Natural killer cell (primary cell): ENCODE data around the gene PHACTR3. TPM values are rescaled to one million over a fixed set of nuclear protein-coding genes. Genes with fewer than 3 reads are reported as not detected.

ENCODE experiments used
- ATAC-seq, 3 donors: fragments of 150-1000 bp in 2 of 3; fragments of 200-7000 bp in 1 of 3; cut with Tn5 transposase; 1 replicate in 1 of 3; 2 replicates in 2 of 3; pipeline ENCODE4 v1.10.0; 2021; ENCODE audit warnings: mild to moderate bottlenecking in 2 of 3, moderate library complexity in 2 of 3
- DNase-seq, 2 donors: peaks; one replicate each; pipeline versions ENCODE4 v3.0.0 to v3.0.0-alpha.2; 2013 to 2021; ENCODE audit warnings: mixed read lengths in 1 of 2
- H3K27ac ChIP-seq: one replicate; pipeline ENCODE4 v1.5.1; 2013; ENCODE audit warnings: mild to moderate bottlenecking, low read length
- H3K27me3 ChIP-seq: one replicate; pipeline ENCODE4 v1.6.1; 2013; ENCODE audit warnings: low read length; ENCODE audit not compliant: control insufficient read depth, insufficient read depth
- H3K36me3 ChIP-seq: one replicate; pipeline ENCODE4 v1.6.1; 2013; ENCODE audit warnings: low read length; ENCODE audit not compliant: control insufficient read depth, insufficient read depth
- H3K4me1 ChIP-seq: one replicate; pipeline ENCODE4 v1.6.1; 2013; ENCODE audit warnings: low read length; ENCODE audit not compliant: control insufficient read depth, insufficient read depth
- H3K4me3 ChIP-seq: one replicate; pipeline ENCODE4 v1.5.1; 2013; ENCODE audit warnings: low read length
- H3K9me3 ChIP-seq: one replicate; pipeline ENCODE4 v1.6.1; 2013; ENCODE audit warnings: low read length; ENCODE audit not compliant: control insufficient read depth, insufficient read depth
- H3K27ac Mint-ChIP-seq, 2 donors: one replicate each; pipeline ENCODE4 v1.8.0; 2022; ENCODE audit warnings: mild to moderate bottlenecking in 2 of 2, mixed read lengths in 2 of 2, moderate library complexity in 1 of 2
- H3K27me3 Mint-ChIP-seq, 2 donors: one replicate each; pipeline ENCODE4 v1.8.0; 2022; ENCODE audit warnings: low read depth in 2 of 2, mixed read lengths in 2 of 2
- H3K36me3 Mint-ChIP-seq: one replicate; pipeline ENCODE4 v1.8.0; 2022; ENCODE audit warnings: mixed read lengths
- H3K4me1 Mint-ChIP-seq, 2 donors: one replicate each; pipeline ENCODE4 v1.8.0; 2022; ENCODE audit warnings: mixed read lengths in 2 of 2
- H3K4me3 Mint-ChIP-seq: one replicate; pipeline ENCODE4 v1.8.0; 2022; ENCODE audit warnings: mild to moderate bottlenecking, moderate library complexity, mixed read lengths
- H3K9me3 Mint-ChIP-seq, 2 donors: one replicate each; pipeline ENCODE4 v1.8.0; 2022; ENCODE audit warnings: mixed read lengths in 2 of 2
- WGBS: methylation state at CpG from one replicate; pipeline ENCODE4 v1.1.7; 2013; ENCODE audit warnings: missing lambda C conversion rate; ENCODE audit not compliant: insufficient coverage; 5-methylcytosine and 5-hydroxymethylcytosine counted together
- intact Hi-C: fragments of 100-400 bp; cut with micrococcal nuclease; formaldehyde crosslinking; loops from one replicate; pipeline ENCODE4 v1.14.2; 2022
- total RNA-seq, 4 donors: library from RNA; stranded (reverse); fragments of 120-200 nt in 1 of 4; gene quantifications; one replicate each; pipeline versions ENCODE4 v1.2.3 to v1.2.4, GENCODE V29; 2013 to 2022
- TF ChIP-seq, protein P1 (sequence below): fragments of 200-600 bp; IDR thresholded peaks from one replicate; pipeline ENCODE4 v1.8.0; 2022; ENCODE audit warnings: antibody characterized with exemption

The PHACTR3 gene
- total RNA-seq, 3 donors from 2014 or later (not counting 1 experiment from before 2014, with no cell fraction given) = not detected

GRCh38 chr20:59777814-59778575 lies 173.7 kb downstream of the PHACTR3 start:
- no peaks in the 10 kb centered on the region for H3K27me3 Mint-ChIP-seq
- no peaks in the 10 kb centered on the region for H3K27me3 ChIP-seq
- 78% methylated on average over 18 of the region's 19 CpGs for WGBS
- ATAC-seq (no peak), DNase-seq (peak in 1 of 2 donors; percentile 3)
- no peak overlapping the region for H3K4me3 Mint-ChIP-seq
- H3K27ac ChIP-seq = no peak overlapping the region
- H3K36me3 Mint-ChIP-seq = no peaks in the 10 kb centered on the region
- no peak overlapping the region for H3K27ac Mint-ChIP-seq
- no peaks in the 10 kb centered on the region for H3K4me1 Mint-ChIP-seq
- no peak overlapping the region for H3K4me3 ChIP-seq
- no peaks in the 10 kb centered on the region for H3K4me1 ChIP-seq
- TF ChIP-seq, protein P1, sequence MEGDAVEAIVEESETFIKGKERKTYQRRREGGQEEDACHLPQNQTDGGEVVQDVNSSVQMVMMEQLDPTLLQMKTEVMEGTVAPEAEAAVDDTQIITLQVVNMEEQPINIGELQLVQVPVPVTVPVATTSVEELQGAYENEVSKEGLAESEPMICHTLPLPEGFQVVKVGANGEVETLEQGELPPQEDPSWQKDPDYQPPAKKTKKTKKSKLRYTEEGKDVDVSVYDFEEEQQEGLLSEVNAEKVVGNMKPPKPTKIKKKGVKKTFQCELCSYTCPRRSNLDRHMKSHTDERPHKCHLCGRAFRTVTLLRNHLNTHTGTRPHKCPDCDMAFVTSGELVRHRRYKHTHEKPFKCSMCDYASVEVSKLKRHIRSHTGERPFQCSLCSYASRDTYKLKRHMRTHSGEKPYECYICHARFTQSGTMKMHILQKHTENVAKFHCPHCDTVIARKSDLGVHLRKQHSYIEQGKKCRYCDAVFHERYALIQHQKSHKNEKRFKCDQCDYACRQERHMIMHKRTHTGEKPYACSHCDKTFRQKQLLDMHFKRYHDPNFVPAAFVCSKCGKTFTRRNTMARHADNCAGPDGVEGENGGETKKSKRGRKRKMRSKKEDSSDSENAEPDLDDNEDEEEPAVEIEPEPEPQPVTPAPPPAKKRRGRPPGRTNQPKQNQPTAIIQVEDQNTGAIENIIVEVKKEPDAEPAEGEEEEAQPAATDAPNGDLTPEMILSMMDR = no peak
- H3K36me3 ChIP-seq = no peaks in the 10 kb centered on the region
- no peaks in the 10 kb centered on the region for H3K9me3 Mint-ChIP-seq
- intact Hi-C loops = no loop called here
- no peaks in the 10 kb centered on the region for H3K9me3 ChIP-seq

DNA sequence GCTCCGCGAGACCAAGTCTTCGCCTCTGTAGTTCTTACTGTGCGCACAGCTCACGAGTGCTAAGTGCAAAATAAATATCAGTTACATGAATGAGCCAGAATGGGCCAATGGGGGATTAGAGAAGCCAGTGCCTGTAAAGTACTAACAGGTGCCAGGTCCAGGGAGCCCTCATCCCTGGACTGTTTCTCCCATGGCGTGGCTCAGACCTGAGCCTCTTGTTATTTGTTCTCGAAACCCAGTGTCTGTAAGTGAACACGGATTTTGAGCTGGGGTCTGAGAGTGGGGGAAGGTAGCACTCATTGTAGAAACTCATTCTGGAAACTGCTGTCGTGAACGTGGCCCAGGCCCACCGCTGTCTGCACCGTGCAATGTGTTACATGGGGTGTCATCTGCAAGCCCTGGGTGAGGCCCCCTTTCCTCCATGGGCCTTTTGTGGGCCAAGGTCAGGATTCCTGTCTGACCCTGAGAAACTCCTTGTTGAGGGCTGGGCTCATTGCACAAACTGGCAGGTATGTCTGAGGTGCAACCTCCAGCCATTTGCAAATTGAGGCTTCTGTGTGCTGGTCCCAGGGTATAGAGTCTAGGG lies 174.4 kb downstream of the PHACTR3 start:
- H3K36me3 ChIP-seq = no peaks in the 10 kb centered on the region
- H3K4me3 ChIP-seq = no peak overlapping the region
- DNase-seq = peak in 1 of 2 donors; percentile 8
- H3K27me3 ChIP-seq = no peaks in the 10 kb centered on the region
- TF ChIP-seq, protein P1 = no peak
- H3K4me1 ChIP-seq = no peaks in the 10 kb centered on the region
- Mint-ChIP-seq H3K27ac (no peak overlapping the region), H3K27me3 (no peaks in the 10 kb centered on the region), H3K36me3 (no peaks in the 10 kb centered on the region), H3K9me3 (no peaks in the 10 kb centered on the region), H3K4me1 (no peaks in the 10 kb centered on the region), H3K4me3 (no peak overlapping the region)
- no peaks in the 10 kb centered on the region for H3K9me3 ChIP-seq
- ATAC-seq = no peak
- H3K27ac ChIP-seq = no peak overlapping the region
- WGBS = 85% methylated on average over 12 of the region's 12 CpGs
- intact Hi-C loops = no loop called here

DNA sequence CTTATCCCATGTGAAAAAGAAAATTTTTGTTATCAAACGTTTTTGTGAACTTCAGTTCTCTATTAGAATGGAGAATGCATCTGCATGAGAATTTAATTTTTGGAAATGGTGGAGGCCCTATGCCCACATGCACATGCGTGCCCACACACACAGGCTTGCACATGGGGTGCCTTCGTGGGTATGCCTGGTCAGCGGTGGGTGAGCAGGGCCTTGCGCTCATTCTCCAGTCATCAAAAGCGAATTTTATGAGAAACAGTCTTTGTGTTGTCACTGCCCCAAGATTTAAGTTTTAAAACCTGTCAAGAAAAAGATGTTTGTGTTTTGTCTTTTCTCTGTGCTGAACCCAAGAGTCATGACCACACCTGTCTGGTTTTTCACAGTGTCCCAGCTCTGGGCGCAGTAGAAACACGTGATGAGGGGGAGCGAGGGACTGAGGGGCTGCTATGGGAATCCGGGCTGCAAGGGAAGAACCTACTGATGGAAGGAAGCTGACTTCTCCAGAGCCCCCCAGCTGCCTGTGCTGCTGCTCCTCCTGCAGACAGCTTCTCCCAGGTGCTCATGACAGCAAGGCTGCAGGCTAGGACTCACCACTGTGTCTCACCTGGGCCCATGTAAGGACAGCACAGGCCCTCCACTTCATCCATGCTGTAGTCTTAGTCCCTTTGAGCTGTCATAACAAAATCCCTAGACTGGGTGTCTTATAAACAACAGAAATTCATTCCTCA lies 175.5 kb downstream of the PHACTR3 start:
- Histone ChIP-seq H3K36me3 (no peaks in the 10 kb centered on the region), H3K9me3 (no peaks in the 10 kb centered on the region), H3K27ac (no peak overlapping the region), H3K4me1 (no peaks in the 10 kb centered on the region), H3K4me3 (no peak overlapping the region), H3K27me3 (no peaks in the 10 kb centered on the region)
- Mint-ChIP-seq H3K27ac (no peak overlapping the region), H3K36me3 (no peaks in the 10 kb centered on the region), H3K4me3 (no peak overlapping the region), H3K9me3 (no peaks in the 10 kb centered on the region), H3K4me1 (no peaks in the 10 kb centered on the region), H3K27me3 (no peaks in the 10 kb centered on the region)
- TF ChIP-seq, protein P1 = no peak
- ATAC-seq (no peak), DNase-seq (peak in 1 of 2 donors; percentile 4)
- intact Hi-C loops = no loop called here
- 85% methylated on average over 10 of the region's 10 CpGs for WGBS
